HG03469 (cell line): Measurements from ENCODE around the gene SUCLG1.
"Not testable (repeated sequence)": the region's sequence is repeated elsewhere in the genome, so short reads cannot be mapped to it uniquely, and the experiment has no call there.

Experiments used
- ATAC-seq: cut with Tn5 transposase; IDR thresholded peaks from one replicate; pipeline ENCODE4 v1.9.1; 2021; ENCODE audit warnings: mild to moderate bottlenecking, moderate library complexity, moderate number of reproducible peaks; ENCODE audit not compliant: unreplicated experiment

Gene SUCLG1

GRCh38 chr2:84424152-84424551 lies 34.9 kb downstream of the SUCLG1 start:
- ATAC-seq = no peak

GRCh38 chr2:84421791-84422190 lies 37.3 kb downstream of the SUCLG1 start:
- ATAC-seq = no peak

GRCh38 chr2:84421197-84421596 lies 37.9 kb downstream of the SUCLG1 start:
- ATAC-seq = no peak

GRCh38 chr2:84417453-84418145 lies 41.5 kb downstream of the SUCLG1 start:
- no peak for ATAC-seq

GRCh38 chr2:84409531-84409930 lies 49.5 kb downstream of the SUCLG1 start:
- no peak for ATAC-seq

GRCh38 chr2:84402111-84402510 lies 57.0 kb downstream of the SUCLG1 start:
- not testable (repeated sequence) for ATAC-seq

GRCh38 chr2:84399839-84400238 lies 59.2 kb downstream of the SUCLG1 start:
- ATAC-seq = not testable (repeated sequence)

- ATAC-seq = no peak
These were observed 63.3 kb downstream of the SUCLG1 start for GRCh38 chr2:84395820-84396219.

- no peak for ATAC-seq
These were observed 64.5 kb downstream of the SUCLG1 start for GRCh38 chr2:84394628-84395027.

- ATAC-seq = no peak
These were observed 65.3 kb downstream of the SUCLG1 start for GRCh38 chr2:84393829-84394228.

- no peak for ATAC-seq
These were observed 69.3 kb downstream of the SUCLG1 start for GRCh38 chr2:84389794-84390193.

GRCh38 chr2:84388921-84389490 lies 70.1 kb downstream of the SUCLG1 start:
- ATAC-seq = no peak

GRCh38 chr2:84388133-84388532 lies 70.9 kb downstream of the SUCLG1 start:
- ATAC-seq = no peak

- ATAC-seq = no peak
These were observed 72.6 kb downstream of the SUCLG1 start for GRCh38 chr2:84386336-84387040.

GRCh38 chr2:84383271-84383670 lies 75.8 kb downstream of the SUCLG1 start:
- ATAC-seq = no peak

- ATAC-seq = no peak
These were observed 78.2 kb downstream of the SUCLG1 start for GRCh38 chr2:84380875-84381274.

GRCh38 chr2:84378960-84379359 lies 80.1 kb downstream of the SUCLG1 start:
- ATAC-seq = no peak

- ATAC-seq = no peak
These were observed 84.1 kb downstream of the SUCLG1 start for GRCh38 chr2:84375020-84375419.

GRCh38 chr2:84373866-84374265 lies 85.2 kb downstream of the SUCLG1 start:
- no peak for ATAC-seq
